ENCODE results near the gene IGSF22. TPM values are rescaled to one million over a fixed set of nuclear protein-coding genes. Genes with fewer than 3 reads are reported as not detected.
"Not testable (repeated sequence)": the region's sequence is repeated elsewhere in the genome, so short reads cannot be mapped to it uniquely, and the experiment has no call there.

Gene IGSF22
- total RNA-seq, 1 experiment from 2014 or later: not detected

- DNase-seq (ENCODE audit: low read depth): not testable (repeated sequence)
Measured at GRCh38 chr11:18691467-18692140, 34.4 kb downstream of the IGSF22 start.

GRCh38 chr11:18684267-18684666 lies 41.7 kb downstream of the IGSF22 start:
- DNase-seq (ENCODE audit: low read depth): no peak

GRCh38 chr11:18682466-18682865 lies 43.5 kb downstream of the IGSF22 start:
- DNase-seq (ENCODE audit: low read depth): no peak

GRCh38 chr11:18681949-18682348 lies 44.0 kb downstream of the IGSF22 start:
- DNase-seq (ENCODE audit: low read depth): not testable (repeated sequence)

- no peak for DNase-seq (ENCODE audit: low read depth)
Measured at GRCh38 chr11:18677560-18677959, 48.4 kb downstream of the IGSF22 start.

GRCh38 chr11:18676803-18677202 lies 49.2 kb downstream of the IGSF22 start:
- DNase-seq (ENCODE audit: low read depth): no peak

GRCh38 chr11:18672209-18672608 lies 53.8 kb downstream of the IGSF22 start:
- DNase-seq (ENCODE audit: low read depth): not testable (repeated sequence)

- DNase-seq (ENCODE audit: low read depth): no peak
Measured at GRCh38 chr11:18671246-18671645, 54.7 kb downstream of the IGSF22 start.

GRCh38 chr11:18669711-18670110 lies 56.3 kb downstream of the IGSF22 start:
- no peak for DNase-seq (ENCODE audit: low read depth)

GRCh38 chr11:18669219-18669596 lies 56.8 kb downstream of the IGSF22 start:
- peak; percentile 39 for DNase-seq (ENCODE audit: low read depth)

GRCh38 chr11:18668131-18668530 lies 57.9 kb downstream of the IGSF22 start:
- peak; percentile 6 for DNase-seq (ENCODE audit: low read depth)

GRCh38 chr11:18665353-18665872 lies 60.6 kb downstream of the IGSF22 start:
- not testable (repeated sequence) for DNase-seq (ENCODE audit: low read depth)

- DNase-seq (ENCODE audit: low read depth): no peak
Measured at GRCh38 chr11:18657673-18658072, 68.3 kb downstream of the IGSF22 start.

Other genes starting within 250 kb of the IGSF22 start
- 87.9 and 90.1 TPM in 2 replicates for gene TSG101, start 199.2 kb downstream of the IGSF22 start, total RNA-seq (2014; rRNA removed; shearing (Covaris generic))
- gene UEVLD, start 137.5 kb downstream of the IGSF22 start, total RNA-seq (2014; rRNA removed; shearing (Covaris generic)): 26.4 and 27.9 TPM in 2 replicates
- 0.60 TPM in 1 of 2 replicates, not detected in the other for gene MISFA, start 126.4 kb downstream of the IGSF22 start, total RNA-seq (2014; rRNA removed; shearing (Covaris generic))
- gene SPTY2D1, start 91.8 kb downstream of the IGSF22 start, total RNA-seq (2014; rRNA removed; shearing (Covaris generic)): 10.7 and 11.7 TPM in 2 replicates
- gene TMEM86A, start 27.4 kb downstream of the IGSF22 start, total RNA-seq (2014; rRNA removed; shearing (Covaris generic)): 0.12 and 0.49 TPM in 2 replicates
- not detected in 2 replicates for gene PTPN5, start 65.6 kb upstream of the IGSF22 start, total RNA-seq (2014; rRNA removed; shearing (Covaris generic))
- not detected in 2 replicates for gene MRGPRX1, start 213.2 kb upstream of the IGSF22 start, total RNA-seq (2014; rRNA removed; shearing (Covaris generic))